WI38 (cell line): ENCODE measurements around the gene SPATS2.
"Not testable (repeated sequence)": the region's sequence is repeated elsewhere in the genome, so short reads cannot be mapped to it uniquely, and the experiment has no call there.

Experiments used
- H3K4me3 ChIP-seq: 2 replicates; pipeline ENCODE4 v1.5.1; 2011; ENCODE audit warnings: low read depth, mild to moderate bottlenecking, control low read depth, low read length
- CTCF ChIP-seq: IDR thresholded peaks from 2 replicates; pipeline ENCODE4 v1.5.1; 2012; ENCODE audit warnings: low read depth, mild to moderate bottlenecking, control low read depth, low read length

The SPATS2 gene

GRCh38 chr12:49525942-49526341 is 158.7 kb downstream of the SPATS2 start:
- H3K4me3 ChIP-seq, result no peak overlapping the region
- no peak for TF ChIP-seq CTCF

- H3K4me3 ChIP-seq, result no peak overlapping the region
- TF ChIP-seq CTCF, result no peak
These were observed 160.3 kb downstream of the SPATS2 start for GRCh38 chr12:49527361-49528130.

- H3K4me3 ChIP-seq, result no peak overlapping the region
- no peak for TF ChIP-seq CTCF
These were observed 162.2 kb downstream of the SPATS2 start for GRCh38 chr12:49529414-49529813.

GRCh38 chr12:49531745-49532144 is 164.5 kb downstream of the SPATS2 start:
- no peak overlapping the region for H3K4me3 ChIP-seq
- no peak for TF ChIP-seq CTCF

- H3K4me3 ChIP-seq, result no peak overlapping the region
- no peak for TF ChIP-seq CTCF
These were observed 166.1 kb downstream of the SPATS2 start for GRCh38 chr12:49533331-49533730.

- not testable (repeated sequence) for H3K4me3 ChIP-seq
These were observed 166.9 kb downstream of the SPATS2 start for GRCh38 chr12:49534122-49534521.

GRCh38 chr12:49534731-49535278 is 167.5 kb downstream of the SPATS2 start:
- H3K4me3 ChIP-seq, result no peak overlapping the region
- no peak for TF ChIP-seq CTCF

- no peak for TF ChIP-seq CTCF
- no peak overlapping the region for H3K4me3 ChIP-seq
These were observed 168.8 kb downstream of the SPATS2 start for GRCh38 chr12:49535921-49536525.
